ENCODE results near the gene MLEC. TPM values are rescaled to one million over a fixed set of nuclear protein-coding genes. Genes with fewer than 3 reads are reported as not detected.
A peak's percentile ranks its signal among the peaks of the same experiment; 100 is the strongest.

The MLEC gene
- total and polyA plus RNA-seq, 8 donors: 168 to 209 (median 195) TPM

- H3K4me1 ChIP-seq: peaks cover 9 to 36% of the 10 kb centered on the region in 2 donors
- H3K9me3 ChIP-seq: no peaks in the 10 kb centered on the region
- peaks cover 0 to 83% of the 10 kb centered on the region in 2 donors for H3K36me3 ChIP-seq
- ATAC-seq: no peak
- no peaks in the 10 kb centered on the region for H3K27me3 ChIP-seq
- intact Hi-C loops (cut with DNase I): no loop called here
- peak overlapping the region in 1 of 2 donors; percentile 81 for H3K27ac ChIP-seq
- TF ChIP-seq CTCF (IDR thresholded peaks at IDR 0.05): no peak
- no peak overlapping the region for H3K4me3 ChIP-seq
- DNase-seq: no peak
Observed at GRCh38 chr12:120699553-120699952, 12.6 kb downstream of the MLEC start.

- Histone ChIP-seq H3K9me3 (no peaks in the 10 kb centered on the region), H3K4me3 (no peak overlapping the region), H3K36me3 (peaks cover 0 to 70% of the 10 kb centered on the region in 2 donors), H3K27ac (no peak overlapping the region), H3K27me3 (no peaks in the 10 kb centered on the region), H3K4me1 (peaks cover 9 to 36% of the 10 kb centered on the region in 2 donors)
- ATAC-seq (no peak), DNase-seq (no peak)
- no peak for TF ChIP-seq CTCF (IDR thresholded peaks at IDR 0.05)
- intact Hi-C loops (cut with DNase I): no loop called here
Observed at GRCh38 chr12:120700886-120701285, 13.9 kb downstream of the MLEC start.

GRCh38 chr12:120702637-120703036 lies 15.7 kb downstream of the MLEC start:
- no peak for ATAC-seq
- Histone ChIP-seq H3K36me3 (peaks cover 0 to 52% of the 10 kb centered on the region in 2 donors), H3K4me1 (peaks cover 9 to 27% of the 10 kb centered on the region in 2 donors), H3K27ac (peak overlapping the region in 1 of 2 donors; percentile 70), H3K4me3 (no peak overlapping the region), H3K27me3 (no peaks in the 10 kb centered on the region), H3K9me3 (no peaks in the 10 kb centered on the region)
- no peak for DNase-seq
- no peak for TF ChIP-seq CTCF (IDR thresholded peaks at IDR 0.05)
- intact Hi-C loops (cut with DNase I): no loop called here

GRCh38 chr12:120703311-120703942 lies 16.5 kb downstream of the MLEC start:
- H3K36me3 ChIP-seq: peaks cover 0 to 44% of the 10 kb centered on the region in 2 donors
- peak; percentile 91 for ATAC-seq
- peak in 2 of 4 donors; percentile 44 to 58 for DNase-seq
- no peaks in the 10 kb centered on the region for H3K27me3 ChIP-seq
- intact Hi-C loops (cut with DNase I): no loop called here
- H3K4me3 ChIP-seq: no peak overlapping the region
- H3K27ac ChIP-seq: peak overlapping the region; percentile 31 to 70
- no peaks in the 10 kb centered on the region for H3K9me3 ChIP-seq
- no peak for TF ChIP-seq CTCF (IDR thresholded peaks at IDR 0.05)
- H3K4me1 ChIP-seq: peaks cover 6 to 19% of the 10 kb centered on the region in 2 donors

GRCh38 chr12:120705618-120706017 lies 18.7 kb downstream of the MLEC start:
- Histone ChIP-seq H3K27me3 (no peaks in the 10 kb centered on the region), H3K4me1 (peaks cover 5 to 7% of the 10 kb centered on the region in 2 donors), H3K36me3 (peaks cover 0 to 23% of the 10 kb centered on the region in 2 donors), H3K27ac (no peak overlapping the region), H3K4me3 (no peak overlapping the region), H3K9me3 (no peaks in the 10 kb centered on the region)
- ATAC-seq: peak; percentile 48
- no peak for TF ChIP-seq CTCF (IDR thresholded peaks at IDR 0.05)
- intact Hi-C loops (cut with DNase I): no loop called here
- DNase-seq: peak in 1 of 4 donors; percentile 56
